Tibial nerve (tissue), 4 donors: ENCODE data around the gene MGLL.

Experiments
- CTCF ChIP-seq, 5 experiments: fragments of 200-600 bp in 3 of 5; fragments of 450-650 bp in 2 of 5; sonication (generic) in 3 of 5; IDR thresholded peaks; one replicate each; pipeline ENCODE4 v1.5.1; 2016 to 2019; ENCODE audit warnings: antibody characterized with exemption in 5 of 5, mild to moderate bottlenecking in 3 of 5, moderate library complexity in 2 of 5
- EP300 ChIP-seq, 2 donors: sonication (generic); formaldehyde crosslinking; IDR thresholded peaks; one replicate each; pipeline ENCODE4 v1.6.1; 2017; ENCODE audit warnings: antibody characterized with exemption in 2 of 2, mild to moderate bottlenecking in 1 of 2
- POLR2A ChIP-seq, 2 donors: fragments of 450-650 bp; IDR thresholded peaks; one replicate each; pipeline ENCODE4 v1.6.1; 2017; ENCODE audit warnings: antibody characterized with exemption in 2 of 2, mild to moderate bottlenecking in 2 of 2, moderate library complexity in 2 of 2

- TF ChIP-seq CTCF (IDR thresholded peaks at IDR 0.05) (no peak), EP300 (IDR thresholded peaks at IDR 0.05) (no peak), POLR2A (IDR thresholded peaks at IDR 0.05) (no peak)
Measured at GRCh38 chr3:127669541-127670228, 152.6 kb downstream of the MGLL start.
